GM19397 (cell line): ENCODE measurements around the gene BMF.
"Not testable (repeated sequence)": the region's sequence is repeated elsewhere in the genome, so short reads cannot be mapped to it uniquely, and the experiment has no call there.

ENCODE experiments used
- ATAC-seq: cut with Tn5 transposase; IDR thresholded peaks from one replicate; pipeline ENCODE4 v1.9.1; 2021; ENCODE audit warnings: mild to moderate bottlenecking, moderate library complexity; ENCODE audit not compliant: unreplicated experiment

The BMF gene, protein sequence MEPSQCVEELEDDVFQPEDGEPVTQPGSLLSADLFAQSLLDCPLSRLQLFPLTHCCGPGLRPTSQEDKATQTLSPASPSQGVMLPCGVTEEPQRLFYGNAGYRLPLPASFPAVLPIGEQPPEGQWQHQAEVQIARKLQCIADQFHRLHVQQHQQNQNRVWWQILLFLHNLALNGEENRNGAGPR

DNA sequence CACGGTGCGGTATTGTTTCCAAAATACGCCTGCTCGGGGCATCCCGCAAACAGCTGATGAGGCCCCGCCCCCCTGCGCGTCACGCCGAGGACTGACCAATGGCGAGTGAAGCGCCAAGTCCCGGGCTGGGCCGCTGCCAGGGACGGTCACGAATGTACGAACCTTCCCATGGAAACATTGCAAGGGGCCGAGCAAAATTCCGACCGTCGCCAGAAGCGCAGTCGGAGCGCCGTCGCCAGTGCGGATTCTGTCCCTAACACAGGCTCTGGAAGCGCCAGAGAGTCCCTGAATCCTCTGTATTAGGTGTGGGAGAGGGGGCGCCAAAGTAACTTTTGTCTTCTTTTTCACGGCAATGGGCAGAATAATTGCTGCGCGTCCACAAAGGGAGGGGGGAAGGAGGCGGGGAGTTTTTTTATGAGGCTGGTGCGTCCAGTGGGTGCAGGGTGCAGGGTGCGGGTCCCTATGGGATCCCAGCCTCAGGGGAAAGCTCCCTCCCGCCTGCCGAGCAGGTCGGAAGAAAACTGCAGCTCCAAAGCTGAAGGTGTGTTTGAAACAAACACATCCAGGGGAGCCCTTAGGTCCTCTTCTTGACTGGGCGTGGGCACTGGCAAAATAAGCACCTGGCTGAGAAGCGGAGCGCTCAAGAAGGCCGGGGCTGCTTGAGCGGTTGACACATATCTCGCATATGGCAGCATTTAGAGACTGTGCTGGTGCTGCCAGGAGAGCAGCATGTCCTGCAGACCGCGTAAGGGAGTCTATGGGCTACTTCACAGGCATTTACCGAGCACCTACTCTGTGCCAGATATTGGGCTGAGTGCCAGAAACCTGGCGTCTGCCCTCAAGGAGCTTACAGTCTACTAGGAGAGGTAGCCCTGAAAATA is at the start of gene BMF:
BMF (minus strand) TSS at position 25 of the 881 bp plus-strand sequence. CDS start 2,793 bp downstream, outside the sequence.
- ATAC-seq = peak; percentile 61

DNA sequence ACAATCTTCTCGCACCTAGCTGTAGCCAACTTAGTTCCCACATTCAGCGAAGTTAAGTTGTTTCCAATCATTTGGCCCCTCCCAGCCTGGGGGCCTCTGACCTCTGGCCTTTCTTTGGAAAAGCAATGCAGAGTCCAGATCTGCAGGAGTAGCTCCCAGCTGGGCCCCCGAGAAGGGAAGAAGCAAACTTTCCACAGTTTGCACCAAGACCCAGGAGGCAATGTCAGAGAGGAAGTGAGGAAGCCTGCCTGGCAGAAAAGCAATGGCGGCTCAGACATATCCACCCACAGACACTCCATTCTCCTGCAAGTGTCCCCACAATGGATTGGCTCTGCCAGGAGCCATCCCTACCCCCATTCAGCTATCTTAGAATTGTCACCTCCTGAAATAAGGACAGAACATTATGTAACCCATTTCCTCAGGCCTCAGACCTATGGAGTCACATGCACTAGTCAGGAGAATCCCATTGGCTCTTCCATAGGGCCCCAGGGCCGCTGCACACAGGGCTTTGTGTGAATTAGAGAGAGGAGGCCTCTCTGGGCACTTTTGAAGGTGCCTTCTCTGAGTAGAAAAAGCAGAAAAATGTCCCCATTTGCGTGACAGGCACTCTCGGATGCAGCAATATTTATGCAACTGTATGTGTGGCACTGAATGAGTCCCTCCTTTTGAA is 49.2 kb upstream of the BMF start:
- no peak for ATAC-seq

DNA sequence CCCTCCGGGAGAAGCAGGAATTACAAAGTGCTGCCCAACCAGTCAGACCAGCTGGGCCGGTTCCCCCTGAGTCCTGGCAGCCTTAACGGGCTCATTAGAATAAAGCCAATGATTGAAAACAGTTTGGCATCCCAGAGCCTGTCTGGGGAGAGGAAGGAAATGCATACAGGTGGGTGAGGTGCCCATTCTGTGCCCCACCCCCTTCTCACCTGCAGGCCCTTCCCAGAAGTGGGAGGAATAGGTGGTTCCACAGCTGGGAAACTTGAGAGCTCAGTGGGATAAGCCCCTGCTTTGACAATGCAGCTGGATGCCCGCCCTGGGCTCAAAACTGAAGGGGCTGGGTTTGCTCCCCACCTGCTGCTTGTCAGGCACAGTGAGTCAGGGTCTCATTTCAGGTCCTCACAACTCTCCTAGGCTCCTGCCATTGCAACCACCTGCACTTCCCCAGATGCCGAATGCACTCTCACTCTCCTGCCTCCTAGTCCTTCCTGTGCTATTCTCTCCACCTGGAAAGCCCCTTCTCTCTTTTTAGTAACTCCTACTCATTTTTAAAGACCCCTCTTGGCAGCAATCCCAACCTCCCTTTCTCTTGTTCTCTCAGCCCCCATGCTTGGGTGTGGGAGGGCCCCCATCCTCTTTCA is 46.7 kb upstream of the BMF start:
- ATAC-seq = no peak

DNA sequence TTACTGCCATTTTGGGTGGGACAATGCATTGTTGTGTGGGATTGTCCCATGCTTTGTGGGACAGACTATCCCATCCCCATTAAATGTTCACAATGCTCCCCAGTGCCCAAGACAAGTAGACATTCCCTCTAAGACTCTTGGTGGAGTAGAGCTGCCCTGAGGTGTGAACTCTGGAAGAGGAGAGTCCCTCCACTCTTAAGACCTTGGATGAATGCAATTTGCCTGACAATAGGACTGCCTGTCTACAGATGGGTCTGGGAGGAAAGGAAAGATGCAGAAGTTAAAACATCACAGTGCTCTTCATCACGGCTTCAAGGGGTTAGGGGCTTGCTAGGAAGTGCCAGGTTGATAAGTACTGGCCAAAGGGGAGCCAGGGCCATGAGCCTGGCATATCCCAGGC is 46.1 kb upstream of the BMF start:
- not testable (repeated sequence) for ATAC-seq

DNA sequence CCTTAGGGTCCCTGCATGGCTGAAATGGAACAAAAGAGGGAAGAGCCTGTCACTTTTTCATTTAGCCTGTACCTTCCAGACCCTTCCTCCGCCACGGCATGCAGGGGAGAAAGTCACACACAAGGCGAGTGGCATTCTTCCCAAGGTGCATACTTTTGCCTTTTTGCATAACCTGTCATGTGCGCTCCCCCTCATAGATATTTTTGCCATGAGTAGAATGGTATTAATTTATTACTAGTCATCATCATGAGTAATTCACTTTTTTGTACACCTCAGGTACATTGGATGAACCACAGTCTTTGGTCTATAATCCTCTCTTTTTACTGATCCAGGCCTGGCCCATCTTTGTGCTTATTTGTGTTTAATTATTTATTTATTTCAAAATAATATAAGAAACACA is 43.3 kb upstream of the BMF start:
- ATAC-seq = no peak

DNA sequence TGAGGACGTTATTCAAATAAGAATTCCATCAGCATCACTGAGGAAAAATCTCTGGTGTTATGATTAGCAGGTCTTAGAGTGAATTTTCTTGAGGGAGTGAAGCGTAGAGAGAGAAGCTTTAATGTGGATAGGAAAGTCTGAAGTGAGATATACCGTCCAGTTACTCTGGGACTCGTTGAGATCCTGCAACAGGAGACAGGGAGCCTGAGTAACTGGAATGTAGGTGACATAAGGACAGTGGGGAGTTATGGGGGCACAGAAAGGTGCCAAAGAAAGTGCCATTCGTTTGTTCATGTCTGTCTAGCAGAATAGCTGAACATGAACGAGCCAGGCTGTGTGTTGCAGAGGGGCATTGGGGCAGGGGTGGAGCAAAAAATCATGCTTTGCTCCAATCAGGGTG is 42.8 kb upstream of the BMF start:
- no peak for ATAC-seq

DNA sequence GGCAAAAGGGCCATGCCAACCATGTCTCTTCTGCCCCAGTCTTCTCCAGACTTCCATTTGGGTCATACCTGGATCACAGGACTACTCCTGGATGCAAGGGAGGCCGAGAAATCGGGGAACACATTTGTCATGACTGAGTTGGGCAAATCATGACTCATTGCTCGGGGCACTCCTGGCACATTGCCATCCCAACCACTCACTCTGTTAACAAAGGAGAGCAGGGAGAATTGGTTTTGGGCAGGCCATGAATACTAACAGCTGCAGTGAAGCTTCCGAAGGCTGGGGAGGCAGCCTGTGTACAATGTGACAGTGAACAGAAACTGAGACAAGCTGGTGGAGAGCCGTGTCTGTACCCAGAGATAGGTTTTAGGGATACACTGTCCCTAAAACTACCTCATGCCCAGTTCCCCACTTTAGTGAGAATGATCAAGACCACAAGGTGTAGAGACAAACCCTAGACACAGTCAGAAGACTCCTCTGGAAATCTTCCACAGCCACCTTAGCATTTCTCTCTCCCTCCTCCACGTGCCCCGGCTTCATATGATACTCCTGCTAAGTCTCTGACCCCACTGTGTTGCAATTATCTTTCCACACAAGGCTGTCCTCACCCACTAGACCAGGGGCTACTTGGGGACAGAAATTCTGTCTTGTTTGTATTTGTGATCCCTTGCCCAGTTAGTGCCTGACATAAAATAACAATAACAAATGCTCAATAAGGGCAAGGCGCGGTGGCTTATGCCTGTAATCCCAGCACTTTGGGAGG is 41.7 kb upstream of the BMF start:
- ATAC-seq = no peak

DNA sequence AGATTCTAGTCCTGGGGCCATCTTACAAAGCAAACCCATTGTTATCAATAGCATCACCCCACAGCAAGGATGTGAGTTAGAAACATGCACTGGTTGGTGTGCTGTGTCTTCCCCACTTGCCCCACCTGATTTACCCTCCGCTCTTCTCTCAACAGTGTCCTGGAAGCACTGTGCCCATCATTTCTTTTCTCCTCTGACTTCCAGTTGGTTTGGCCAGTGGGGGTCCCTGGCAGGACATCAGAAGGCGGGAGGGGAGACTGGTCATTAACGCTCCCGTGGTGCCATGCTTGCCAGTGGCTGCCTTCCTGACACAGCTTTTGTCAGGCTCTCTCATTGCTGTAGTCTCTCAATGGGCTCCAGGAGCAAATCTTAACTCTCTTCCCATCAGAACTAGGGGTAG is 40.7 kb upstream of the BMF start:
- ATAC-seq = no peak

DNA sequence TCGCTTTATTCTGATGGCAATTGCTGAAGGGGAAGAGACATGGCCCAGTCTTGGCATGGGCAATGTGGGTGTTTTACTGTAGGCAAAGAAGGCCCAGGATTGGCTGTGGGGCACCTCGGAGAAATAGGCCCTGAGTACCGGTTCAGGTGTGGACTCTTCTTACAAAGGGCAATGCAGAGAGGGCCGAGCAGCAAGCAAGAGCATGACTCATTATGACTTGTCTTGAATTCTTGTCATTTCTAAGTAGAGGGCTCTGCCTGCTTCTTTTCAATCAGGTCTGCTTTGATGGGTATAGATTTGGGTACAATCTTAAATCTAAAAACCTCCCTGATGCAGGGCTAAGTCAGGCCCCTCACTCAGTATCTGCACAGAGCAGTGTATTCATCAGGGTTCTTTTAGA is 37.4 kb upstream of the BMF start:
- no peak for ATAC-seq

DNA sequence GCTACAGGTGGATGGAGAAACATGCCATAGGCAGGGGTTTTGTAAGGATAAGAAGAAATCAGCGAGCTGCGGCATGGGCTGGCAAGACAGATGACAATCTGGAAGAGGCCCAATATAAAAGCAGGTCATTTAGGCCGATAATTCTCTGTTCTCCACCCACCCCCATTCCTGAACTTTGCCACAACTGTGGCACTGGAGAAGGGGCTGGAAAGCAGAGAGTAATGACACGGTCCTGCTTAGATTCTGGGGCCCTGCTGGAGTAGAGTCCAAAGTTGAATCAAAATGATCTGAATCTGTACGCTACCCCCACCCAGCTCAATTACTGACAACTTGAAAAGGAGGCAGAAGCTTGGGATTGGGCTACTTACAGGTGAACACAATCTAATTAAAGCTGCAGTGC is 33.7 kb upstream of the BMF start:
- no peak for ATAC-seq

DNA sequence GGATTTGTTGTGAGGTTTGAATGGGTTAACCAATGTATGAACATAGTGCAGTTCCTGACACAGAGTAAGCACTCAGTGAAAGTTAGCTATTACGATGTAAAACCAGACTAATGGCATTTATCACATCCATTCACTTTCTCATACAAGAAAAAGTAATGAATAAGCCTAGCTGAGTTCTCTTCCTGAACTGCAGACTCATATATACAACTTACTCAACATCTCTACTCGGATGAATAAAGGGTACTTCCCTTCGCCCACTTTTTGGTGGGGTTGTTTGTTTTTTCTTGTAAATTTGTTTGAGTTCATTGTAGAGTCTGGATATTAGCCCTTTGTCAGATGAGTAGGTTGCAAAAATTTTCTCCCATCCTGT is 29.5 kb upstream of the BMF start:
- not testable (repeated sequence) for ATAC-seq

DNA sequence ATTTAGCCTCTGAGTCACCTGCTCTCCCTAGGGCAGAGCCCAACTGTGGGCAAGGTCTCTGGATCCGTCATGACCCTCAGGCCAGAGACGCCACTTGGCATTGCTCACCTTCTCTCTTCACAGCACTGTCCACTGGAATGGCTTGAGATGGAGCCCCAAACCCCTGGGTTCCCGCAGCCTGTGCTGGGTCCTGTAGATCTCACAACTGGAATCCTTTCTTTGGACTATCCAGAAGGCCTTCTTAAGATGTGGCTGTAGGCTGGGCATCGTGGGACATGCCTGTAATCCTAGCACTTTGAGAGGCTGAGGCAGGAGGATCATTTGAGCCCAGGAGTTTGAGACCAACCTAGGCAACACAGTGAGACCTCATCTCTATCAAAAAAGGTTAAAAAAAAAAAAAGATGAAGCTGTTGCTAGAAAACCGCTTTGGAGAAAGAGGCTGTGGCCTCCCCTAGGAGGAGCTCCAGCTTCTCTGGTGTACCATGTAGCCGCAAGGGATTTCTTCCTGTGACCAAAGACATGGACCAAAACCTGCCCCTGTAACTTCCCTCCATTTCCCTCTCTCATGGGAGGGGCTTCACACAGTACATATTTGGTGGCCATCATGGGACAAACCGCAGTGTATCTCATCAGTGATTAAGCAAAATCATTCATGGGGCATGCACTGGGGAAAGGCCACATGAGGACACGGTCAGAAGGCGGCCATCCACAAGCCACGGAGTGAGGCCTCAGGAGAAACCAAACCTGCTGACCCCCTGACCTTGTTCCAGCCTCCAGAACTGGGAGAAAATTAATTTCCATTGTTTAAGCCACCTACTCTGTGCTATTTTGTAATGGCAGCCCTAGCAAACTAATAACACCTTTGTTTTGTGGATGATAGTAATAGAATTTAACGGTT is 28.9 kb upstream of the BMF start:
- no peak for ATAC-seq

DNA sequence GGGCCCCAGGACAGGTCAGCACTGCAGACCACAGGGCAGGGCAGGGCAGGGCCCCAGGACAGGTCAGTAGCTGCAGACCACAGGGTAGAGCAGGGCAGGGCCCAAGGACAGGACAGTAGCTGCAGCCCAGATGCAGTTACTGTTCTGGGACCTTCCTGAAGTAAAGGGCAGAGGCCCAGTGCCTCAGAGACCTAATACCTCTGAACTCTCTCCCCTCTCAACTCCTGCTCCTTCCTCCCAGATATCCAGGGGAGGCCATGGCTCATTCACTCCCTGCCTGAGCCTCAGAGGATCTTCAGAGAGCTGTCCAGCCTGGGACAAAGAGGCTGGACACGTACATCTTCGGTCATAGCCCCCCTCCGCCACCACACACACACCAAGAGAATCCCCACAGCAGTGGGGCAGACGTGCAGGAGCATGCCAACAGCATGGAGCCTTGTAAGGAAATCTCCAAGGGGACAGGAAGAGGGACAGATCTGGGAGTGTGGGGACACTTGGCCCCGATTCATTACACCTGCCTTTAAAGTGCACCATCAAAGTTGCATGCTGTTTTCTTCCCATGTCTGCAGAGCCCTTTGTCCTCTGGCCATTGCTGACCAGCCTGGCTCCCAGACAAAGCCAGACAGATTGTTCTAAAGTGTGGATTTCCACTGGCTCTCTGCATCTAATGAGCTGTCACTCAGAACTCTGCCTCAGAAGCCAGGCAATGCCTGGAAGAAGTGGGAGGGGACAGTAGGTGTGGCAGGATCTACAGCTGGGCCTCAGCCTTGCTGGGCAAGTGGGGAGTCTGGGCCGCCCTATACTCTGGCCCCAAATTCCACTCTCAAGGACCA is 28.0 kb upstream of the BMF start:
- ATAC-seq = no peak

DNA sequence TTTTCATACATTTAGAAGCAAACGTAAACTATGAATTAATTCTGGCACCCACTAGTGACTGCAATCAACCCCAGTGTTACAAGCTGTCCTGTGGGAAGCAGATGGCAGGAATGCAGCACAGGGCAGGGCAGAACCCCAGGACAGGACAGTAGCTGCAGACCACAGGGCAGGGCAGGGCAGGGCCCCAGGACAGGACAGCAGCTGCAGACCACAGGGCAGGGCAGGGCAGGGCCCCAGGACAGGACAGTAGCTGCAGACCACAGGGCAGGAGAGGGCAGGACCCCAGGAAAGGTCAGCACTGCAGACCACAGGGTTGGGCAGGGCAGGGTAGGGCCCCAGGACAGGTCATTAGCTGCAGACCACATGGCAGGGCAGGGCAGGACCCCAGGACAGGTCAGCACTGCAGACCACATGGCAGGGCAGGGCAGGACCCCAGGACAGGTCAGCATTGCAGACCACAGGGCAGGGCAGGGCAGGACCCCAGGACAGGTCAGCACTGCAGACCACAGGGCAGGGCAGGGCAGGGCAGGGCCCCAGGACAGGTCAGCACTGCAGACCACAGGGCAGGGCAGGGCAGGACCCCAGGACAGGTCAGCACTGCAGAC is 27.3 kb upstream of the BMF start:
- ATAC-seq = not testable (repeated sequence)

DNA sequence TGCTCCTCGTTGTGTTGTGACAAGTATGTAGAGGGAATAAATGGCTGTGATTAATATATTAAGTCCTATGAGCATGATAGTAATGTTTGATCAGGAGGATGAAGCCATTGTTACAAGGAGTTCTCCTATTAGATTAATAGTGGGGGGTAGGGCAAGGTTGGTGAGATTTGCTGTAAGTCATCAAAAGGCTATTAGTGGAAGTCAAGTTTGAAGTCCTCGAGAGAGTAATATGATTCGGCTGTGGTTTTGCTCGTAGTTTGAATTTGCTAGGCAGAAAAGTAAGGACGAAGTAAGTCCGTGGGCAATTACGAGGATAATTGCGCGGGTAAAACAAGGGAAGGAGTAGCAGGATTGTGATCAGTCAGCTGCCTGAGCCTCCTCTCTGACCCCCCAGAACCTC is 26.2 kb upstream of the BMF start:
- ATAC-seq = no peak

DNA sequence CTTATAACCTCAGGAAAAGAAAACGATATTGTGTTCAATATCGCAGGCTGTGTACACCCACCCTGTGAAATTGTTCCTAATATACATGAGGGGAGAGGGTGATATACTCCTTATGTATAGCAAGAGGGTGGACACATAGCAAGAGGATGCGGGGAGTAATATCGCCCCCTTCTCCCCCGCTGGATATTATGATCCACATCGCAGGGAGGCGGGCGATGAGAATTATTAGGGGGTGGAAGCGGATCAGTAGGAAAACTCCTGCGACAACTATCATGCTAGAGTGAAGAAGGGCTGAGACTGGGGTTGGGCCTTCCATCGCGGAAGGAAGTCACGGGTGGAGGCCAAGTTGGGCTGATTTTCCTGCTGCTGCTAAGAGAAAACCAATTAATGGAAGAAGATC is 24.9 kb upstream of the BMF start:
- no peak for ATAC-seq

DNA sequence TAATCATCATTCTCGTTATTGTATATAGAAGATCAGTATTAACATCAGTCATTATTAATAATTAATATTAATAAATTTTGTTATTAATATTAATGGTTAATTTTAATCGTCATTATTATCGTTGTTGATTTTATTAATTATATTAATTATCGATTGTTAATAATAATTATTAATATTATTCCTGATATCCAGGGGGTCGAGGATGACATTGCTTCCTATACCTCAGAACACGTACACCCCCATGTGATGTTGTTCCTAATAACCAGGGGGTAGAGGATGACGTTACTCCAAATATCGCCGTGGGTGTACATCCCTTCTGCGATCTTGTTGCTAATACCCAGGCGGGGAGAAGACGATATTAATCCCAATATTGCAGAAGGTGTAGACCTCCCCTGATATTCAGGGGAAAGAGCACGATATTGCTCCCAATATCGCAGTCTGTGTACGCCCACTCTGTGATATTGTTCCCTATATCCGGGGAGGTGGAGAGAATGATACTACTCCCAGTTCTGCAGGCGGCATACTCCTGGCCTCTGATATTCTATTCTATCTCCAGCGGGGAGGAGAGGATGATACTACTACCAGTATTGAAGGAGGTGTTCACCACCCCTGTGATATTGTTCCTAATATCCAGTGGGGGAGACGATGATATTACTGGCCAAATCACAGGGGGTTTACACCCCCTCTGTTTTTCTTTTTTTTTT is 22.3 kb upstream of the BMF start:
- no peak for ATAC-seq

DNA sequence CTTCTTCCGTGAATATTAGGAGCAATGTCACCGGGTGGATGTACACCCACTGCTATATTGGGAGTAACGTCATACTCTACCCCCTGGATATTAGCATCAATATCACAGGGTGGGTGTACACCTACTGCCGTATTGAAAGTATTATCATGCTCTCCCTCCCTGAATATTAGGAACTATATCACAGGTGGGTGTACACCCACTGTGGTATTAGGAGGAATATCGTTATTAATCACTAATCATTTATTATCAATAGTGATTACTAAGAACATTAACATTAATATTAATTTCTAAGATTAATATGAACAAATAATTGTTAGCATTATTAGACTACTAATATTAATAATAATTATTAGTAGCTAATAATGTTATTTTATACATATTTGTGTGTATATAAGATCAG is 21.4 kb upstream of the BMF start:
- no peak for ATAC-seq
